Stimulated activated CD8-positive, alpha-beta memory T cell treated with anti-CD3 and anti-CD28 coated beads, Interleukin-15, amount 100 ng/mL, for 24 hours (primary cell): Measurements from ENCODE around the gene FOS.

ENCODE experiments used
- DNase-seq: peaks from one replicate; pipeline ENCODE4 v3.0.0-alpha.2; 2020; ENCODE audit warnings: low read depth

FOS gene

DNA sequence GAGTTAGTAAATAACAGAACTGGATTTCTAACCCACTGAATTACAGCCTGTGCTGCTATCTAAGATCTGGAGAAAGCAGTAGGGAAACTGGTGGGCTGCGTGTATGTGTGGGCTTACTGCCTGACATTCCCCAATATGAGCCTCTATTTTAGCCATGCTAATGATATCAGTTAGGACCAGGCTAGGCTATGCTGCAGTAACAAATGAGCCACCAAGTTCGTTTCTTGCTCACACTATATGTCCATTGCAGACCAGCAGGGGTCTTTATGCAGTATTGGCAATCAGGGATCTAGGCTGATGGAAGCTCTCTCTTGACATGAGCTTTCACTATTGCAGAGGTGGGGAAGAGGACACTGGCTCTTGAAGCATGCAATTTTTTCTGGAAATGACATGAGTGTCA, 40.4 kb downstream of the FOS start:
- DNase-seq = no peak

- DNase-seq = no peak
Observed at GRCh38 chr14:75320196-75320595, 41.6 kb downstream of the FOS start.

- DNase-seq = no peak
Observed at GRCh38 chr14:75322746-75323145, 44.1 kb downstream of the FOS start.

DNA sequence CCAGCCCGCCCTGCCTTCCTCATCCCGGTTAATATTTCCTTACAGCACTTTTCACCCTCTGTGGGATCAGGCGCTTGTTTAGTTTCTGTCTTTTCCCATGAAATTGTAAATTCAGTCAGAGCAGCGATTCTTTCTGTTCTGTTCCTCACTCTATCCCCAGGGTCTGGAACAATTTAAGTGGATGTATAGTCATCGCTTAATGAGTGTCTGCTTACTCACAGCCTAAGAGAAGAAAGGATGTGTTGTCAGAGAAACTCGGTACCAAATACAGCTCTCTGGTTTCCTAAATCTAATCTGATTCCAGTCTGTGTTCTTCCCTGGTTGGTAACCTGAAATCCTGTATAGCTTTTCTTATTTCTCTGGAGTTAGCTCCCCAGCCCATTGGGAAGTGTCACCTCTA, 44.9 kb downstream of the FOS start:
- DNase-seq = no peak

DNA sequence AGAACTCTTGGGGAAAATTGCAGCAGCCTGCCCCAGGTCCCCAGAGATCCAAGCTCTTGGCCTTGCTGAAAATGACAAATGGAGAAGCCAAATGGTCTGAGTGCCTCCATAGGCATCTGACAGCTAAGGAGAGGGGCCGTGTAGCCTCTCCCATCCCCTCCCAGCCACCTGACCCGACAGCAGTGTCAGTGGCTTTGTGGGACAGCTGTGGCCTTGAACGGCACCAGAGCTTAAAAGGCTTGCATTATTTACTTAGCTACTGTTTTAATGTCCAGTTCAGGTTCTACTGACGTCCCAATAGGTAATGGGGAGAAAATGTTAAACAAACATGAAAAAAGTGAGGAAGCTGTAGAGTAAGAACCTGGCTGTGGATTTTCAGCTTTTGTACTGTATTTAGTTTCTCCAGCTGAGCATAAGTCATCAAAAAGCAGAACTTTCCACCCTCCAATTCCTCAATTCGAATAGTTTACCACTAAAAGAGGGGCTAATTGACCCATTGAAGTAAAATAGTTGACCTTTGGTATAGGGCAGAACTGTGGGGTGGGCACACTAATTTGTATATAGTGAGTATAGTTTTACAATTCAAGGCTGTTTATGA, 50.0 kb downstream of the FOS start:
- no peak for DNase-seq

DNA sequence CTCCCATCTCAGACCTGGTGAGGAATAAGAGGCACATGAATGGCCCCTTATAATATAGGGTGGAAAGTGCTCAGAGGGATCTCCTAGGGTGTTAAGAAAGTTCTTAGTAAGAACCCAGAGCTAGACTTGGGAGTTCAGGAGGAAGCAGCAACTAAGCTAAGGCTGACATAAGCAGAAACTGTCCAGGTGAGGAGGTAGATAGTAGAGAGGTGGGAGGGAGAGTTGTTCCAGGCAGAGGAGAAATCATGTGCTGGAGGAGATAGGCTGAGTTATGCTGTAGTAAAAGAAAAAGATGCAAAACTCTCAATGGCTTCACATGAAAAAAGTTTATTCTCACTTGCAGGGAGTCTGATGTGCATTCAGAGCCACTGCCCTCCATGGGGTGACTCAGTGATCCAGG, 50.7 kb downstream of the FOS start:
- DNase-seq = no peak

DNA sequence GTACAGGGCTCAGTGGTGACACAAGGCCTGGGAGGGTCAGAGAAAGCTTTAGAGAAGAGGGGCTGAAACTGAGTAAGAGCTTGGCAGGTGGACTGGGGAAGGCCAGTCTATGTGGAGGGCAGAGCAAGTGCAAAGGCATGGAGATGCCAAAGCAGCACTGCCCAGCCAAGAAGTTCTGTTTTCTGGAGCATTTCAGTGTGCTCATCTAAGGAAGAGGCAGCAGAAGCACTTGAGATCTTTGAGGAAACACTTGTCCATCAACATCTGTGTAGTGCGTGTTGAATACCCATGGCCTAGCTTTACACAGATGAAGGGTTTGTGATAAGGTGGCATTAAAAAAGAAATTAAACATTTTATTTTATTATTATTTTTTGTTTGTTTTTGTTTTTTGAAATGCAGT, 52.8 kb downstream of the FOS start:
- DNase-seq = no peak
